Measurements from ENCODE around the gene RCAN3.
"Not testable (repeated sequence)": the region's sequence is repeated elsewhere in the genome, so short reads cannot be mapped to it uniquely, and the experiment has no call there.

RCAN3 gene

DNA sequence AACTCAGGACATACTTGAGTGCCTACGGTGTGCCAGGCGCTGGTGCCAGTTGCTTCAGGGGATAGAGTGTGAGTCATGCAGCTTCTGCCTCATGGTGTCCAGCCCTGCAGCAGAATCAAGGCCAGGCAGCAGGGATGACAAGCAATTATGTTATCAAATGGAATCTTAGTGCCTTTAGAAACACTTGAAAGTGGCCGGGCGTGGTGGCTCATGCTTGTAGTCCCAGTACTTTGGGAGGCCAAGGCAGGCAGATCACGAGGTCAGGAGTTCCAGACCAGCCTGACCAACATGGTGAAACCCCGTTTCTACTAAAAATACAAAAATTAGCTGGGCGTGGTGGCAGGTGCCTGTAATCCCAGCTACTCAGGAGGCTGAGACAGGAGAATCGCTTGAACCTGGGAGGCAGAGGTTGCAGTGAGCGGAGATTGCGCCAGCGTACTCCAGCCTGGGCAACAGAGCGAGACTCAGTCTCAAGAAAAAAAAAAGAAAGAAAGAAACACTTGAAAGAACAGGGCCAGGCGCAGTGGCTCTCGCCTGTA is 13.1 kb downstream of the RCAN3 start:
- DNase-seq = not testable (repeated sequence)

DNA sequence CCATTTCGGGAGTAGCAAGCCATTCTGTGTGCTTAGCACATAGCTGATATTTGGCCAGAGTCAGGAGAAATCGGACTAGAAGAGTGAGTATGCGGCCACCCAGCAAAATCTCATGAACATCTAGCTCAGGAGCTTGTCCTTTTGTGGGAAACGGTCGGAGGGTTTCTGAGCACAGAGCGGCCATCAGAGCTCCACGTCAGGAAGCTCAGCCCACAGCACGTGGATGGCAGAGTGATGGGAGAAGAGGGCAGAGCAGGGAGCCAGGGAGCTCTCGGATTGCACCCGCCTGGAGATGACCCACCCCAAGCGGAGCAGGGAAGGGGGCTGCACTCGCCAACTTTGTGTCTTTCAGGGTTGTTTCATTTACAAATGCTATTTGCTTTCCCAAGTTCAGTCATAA is 13.9 kb downstream of the RCAN3 start:
- DNase-seq = no peak

DNA sequence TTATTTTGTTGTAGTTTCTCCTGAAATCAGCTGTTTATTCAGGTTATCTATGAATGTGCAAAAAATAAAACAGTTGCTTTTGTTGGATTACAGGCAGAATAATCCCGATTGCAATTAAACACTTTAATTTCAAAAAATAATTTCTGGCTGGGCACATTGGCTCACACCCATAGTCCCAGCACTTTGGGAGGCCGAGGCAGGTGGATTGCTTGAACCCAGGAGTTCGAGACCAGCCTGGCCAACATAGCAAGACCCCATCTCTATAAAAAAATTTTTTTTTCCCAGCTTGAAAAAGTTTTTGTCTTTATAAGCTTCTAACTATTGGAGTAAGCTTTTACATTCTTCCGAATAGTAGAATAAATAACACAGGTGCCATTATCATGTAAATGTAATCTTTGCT is 15.3 kb downstream of the RCAN3 start:
- DNase-seq = no peak

DNA sequence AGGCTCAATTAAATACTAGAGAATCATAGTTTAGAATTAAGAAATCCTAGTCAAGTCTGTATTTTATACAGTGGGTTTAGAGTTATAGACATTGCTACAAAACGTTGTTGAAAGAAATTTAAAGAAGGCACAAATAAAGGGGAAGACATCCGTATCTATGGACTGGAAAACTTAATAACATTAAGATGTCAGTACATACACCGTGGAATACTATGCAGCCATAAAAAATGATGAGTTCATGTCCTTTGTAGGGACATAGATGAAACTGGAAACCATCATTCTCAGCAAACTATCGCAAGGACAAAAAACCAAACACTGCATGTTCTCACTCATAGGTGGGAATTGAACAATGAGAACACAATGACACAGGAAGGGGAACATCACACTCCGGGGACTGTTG is 17.6 kb downstream of the RCAN3 start:
- DNase-seq = not testable (repeated sequence)

GRCh38 chr1:24525606-24526005 is 23.0 kb downstream of the RCAN3 start:
- no peak for DNase-seq

- no peak for DNase-seq
These were observed 23.4 kb downstream of the RCAN3 start for GRCh38 chr1:24526045-24526444.

- DNase-seq = peak; percentile 59
These were observed 24.4 kb downstream of the RCAN3 start for GRCh38 chr1:24526940-24527542.

- DNase-seq = peak; percentile 86
These were observed 26.1 kb downstream of the RCAN3 start for GRCh38 chr1:24528744-24529143.

DNA sequence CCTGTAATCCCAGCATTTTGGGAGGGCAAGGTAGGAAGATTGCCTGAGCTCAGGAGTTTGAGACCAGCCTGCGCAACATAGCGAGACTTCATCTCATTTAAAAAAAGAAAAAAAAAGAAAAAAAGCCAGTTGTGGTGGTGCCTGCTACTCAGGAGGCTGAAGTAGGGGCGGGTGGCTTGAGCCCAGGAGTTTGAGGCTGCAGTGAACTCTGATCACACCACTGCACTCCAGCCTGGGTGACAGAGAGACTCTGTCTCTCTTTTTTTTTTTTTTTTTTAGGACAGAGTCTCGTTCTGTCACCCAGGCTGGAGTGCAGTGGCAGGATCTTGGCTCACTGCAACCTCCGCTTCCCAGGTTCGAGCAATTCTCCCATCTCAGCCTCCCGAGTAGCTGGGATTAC is 26.7 kb downstream of the RCAN3 start:
- not testable (repeated sequence) for DNase-seq

GRCh38 chr1:24535021-24535424 is 32.4 kb downstream of the RCAN3 start:
- DNase-seq = no peak

- no peak for DNase-seq
These were observed 33.1 kb downstream of the RCAN3 start for GRCh38 chr1:24535778-24536177.

- DNase-seq = peak; percentile 77
These were observed 33.8 kb downstream of the RCAN3 start for GRCh38 chr1:24536391-24536840.

- no peak for DNase-seq
These were observed 37.6 kb downstream of the RCAN3 start for GRCh38 chr1:24540051-24540905.

DNA sequence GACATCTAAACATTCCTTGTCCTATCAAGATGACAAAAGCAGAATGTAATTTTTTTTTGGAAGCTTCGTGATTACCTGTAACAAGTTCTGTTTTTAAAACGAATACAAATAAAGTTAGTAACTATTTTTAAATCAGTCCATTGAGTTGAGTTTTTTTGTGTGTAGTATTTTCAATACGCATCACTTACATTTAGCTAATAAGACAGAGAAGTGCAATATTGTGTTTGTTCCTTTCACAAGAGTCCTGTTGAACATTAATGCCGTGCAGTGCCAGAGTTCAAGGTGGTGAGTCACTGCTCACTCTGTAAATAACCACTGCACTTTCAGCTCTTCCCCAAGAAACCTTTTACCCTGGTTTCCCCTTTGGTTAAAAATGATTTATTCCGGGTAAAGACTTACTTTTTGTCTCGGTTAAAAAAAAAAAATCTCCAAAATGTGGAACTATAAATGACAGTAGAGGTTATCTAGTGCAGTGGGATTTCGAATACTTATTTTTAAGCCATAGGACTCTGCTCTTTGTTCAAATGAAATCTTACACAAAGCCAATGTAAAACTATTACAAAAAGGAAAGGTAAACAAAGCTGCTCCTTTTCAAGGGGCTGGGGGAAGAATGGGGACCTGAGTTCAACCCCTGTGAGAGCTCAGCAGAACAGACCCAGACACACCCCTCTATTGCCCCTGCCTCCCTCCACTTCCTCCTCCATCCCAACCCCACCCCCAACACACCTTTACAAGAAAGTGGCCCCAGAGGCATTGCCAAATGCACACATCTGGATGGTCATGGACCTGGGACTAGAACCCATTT is 38.5 kb downstream of the RCAN3 start:
- peak; percentile 76 for DNase-seq

- peak; percentile 46 for DNase-seq
These were observed 39.2 kb downstream of the RCAN3 start for GRCh38 chr1:24541711-24542346.

DNA sequence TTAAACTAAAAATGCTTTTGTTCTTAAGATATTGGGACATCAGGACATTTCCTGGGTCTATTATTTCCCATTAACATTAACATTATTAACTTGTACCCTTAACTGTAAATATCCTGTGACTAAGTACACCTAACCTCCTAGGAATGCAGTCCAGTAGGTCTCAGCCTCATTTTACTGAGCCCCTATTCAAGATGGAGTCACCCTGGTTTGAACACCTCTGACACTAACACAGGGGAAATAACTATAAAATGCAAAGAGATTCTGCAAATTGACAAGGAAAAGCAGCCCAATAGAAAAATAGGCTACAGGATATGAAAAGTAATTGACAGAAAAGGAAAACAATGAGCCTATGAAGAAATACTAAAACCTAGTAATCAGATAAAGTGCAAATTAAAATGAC is 41.6 kb downstream of the RCAN3 start:
- DNase-seq = no peak

DNA sequence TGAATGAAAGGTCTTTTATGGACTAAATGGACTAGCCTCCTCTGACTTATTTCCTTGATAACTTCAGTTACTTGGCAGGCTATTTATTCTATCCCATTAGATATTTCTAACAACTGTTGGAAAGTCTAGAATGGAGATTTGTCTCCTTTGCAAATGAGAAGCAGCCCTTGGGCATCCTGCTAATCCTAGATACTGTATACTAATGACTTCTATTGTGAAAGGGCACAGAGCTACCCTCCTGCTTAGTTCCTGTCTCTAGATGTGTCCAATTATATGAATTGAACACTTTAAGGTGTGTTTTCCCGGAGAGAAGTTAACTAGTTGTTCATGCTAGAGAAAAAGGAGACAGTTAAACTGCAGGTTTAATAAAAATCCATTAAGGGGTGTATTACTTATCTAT is 43.0 kb downstream of the RCAN3 start:
- no peak for DNase-seq

- DNase-seq = no peak
These were observed 44.6 kb downstream of the RCAN3 start for GRCh38 chr1:24547195-24547594.

DNA sequence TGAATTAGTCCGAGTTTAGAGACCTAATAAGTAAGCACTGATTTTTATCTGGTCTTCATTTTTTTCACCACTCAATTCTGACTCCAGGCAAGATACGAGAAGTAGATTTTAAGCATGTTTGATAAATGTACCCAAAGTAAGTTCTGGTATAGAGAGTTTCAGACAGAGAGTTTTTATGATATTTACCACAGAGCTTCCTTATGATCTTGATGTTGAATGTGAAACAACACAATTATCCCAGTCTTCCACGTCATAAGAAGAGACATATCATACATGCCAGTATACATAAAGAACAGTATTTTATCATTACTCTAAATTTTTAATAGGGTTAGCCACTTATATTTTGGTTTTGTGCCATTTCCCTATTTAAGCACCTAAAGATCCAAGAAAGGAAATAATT is 45.4 kb downstream of the RCAN3 start:
- DNase-seq = no peak

DNA sequence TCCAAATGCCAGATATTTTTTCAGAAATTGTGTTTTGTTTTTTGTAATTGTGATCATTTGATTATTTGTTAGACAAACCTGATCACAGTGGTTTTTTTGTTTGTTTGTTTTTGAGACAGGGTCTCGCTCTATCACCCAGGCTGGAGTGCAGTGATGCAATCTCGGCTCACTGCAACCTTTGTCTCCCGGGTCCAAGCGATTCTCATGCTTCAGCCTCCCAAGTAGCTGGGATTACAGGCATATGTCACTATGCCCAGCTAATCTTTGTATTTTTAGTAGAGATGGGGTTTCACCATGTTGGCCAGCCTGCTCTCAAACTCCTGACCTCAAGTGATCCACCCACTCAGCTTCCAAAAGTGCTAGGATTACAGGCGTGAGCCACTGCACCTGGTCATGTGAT is 46.6 kb downstream of the RCAN3 start:
- DNase-seq = not testable (repeated sequence)

DNA sequence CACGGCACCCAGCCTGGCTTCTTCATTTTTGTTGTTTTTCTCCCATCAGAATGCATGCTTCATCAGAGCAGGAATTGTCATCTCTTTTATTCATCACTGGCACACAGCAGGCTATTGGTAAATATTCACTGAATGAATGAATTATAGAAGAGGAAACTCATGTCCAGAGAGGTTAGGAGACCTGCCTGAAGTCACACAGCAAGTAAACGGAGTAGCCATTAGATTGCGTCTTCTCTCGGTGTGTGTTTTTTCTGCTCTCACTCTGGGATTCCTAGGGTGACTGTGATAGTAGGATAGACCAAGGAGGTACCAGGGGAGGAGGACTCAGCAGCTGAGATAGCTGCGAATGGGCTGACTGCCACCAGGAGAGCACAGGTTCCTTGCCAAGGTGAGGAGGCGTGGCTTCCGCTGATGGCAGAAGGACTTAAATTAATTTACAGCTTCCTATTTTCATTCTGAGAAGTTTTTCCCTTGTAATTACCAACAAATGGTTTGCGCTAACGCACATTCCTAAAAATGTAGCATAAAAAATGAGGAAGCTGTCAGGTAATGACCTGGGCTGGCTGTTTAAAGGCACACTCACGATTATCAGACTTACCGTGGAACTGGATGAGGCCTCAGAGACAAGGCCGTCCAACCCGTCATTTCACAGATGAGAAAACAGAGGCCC is 48.8 kb downstream of the RCAN3 start:
- DNase-seq = no peak

GRCh38 chr1:24551960-24552571 is 49.4 kb downstream of the RCAN3 start:
- peak; percentile 51 for DNase-seq
